ENCODE measurements around the gene KIAA0513.

KIAA0513 gene

GRCh38 chr16:85005285-85006069, 22.1 kb upstream of the KIAA0513 start:
- no peak for FAIRE-seq

- FAIRE-seq = no peak
Observed at GRCh38 chr16:85006639-85007038, 21.0 kb upstream of the KIAA0513 start.

- FAIRE-seq = no peak
Observed at GRCh38 chr16:85007496-85008214, 19.9 kb upstream of the KIAA0513 start.

DNA sequence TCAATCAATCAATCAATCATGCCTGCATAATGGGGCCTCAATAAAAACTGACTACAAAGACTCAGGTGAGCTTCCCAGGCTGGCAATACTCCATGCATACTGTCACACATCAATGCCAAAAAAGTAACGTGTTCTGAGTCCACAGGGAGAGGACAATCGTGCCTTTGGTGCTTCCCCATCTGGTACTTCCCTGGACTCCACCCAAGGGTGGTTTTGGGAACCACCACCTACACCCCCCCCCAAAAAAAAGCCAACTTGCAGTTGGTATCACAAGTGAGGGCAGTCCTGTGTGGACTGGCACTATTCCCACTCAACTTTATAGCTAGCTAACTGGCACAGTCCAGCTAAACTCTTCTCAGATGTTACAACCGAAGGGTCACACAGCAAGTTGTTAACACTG, 19.3 kb upstream of the KIAA0513 start:
- no peak for FAIRE-seq

DNA sequence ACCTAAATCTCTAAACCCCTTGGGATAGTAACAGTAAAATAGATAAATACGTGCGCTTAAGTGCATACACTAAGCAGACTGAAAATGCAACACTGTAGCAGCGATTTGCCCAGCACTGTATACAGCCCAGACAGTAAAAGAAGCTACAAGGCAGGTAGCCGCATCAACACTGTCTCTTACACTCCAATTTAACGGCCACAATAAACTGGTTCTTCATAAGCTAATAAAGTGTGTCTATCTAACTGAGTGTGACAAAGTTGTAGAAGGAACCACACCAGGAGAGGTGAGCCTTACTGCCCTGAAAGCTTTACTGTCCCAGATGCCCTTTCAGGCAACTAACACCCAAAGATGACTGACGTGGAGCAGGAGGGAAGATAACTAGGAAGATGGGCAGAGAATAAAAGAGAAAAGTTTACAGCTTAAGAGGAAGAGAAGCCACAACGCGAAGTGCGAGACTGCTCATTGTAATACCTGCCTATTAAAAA, 17.1 kb upstream of the KIAA0513 start:
- no peak for FAIRE-seq

DNA sequence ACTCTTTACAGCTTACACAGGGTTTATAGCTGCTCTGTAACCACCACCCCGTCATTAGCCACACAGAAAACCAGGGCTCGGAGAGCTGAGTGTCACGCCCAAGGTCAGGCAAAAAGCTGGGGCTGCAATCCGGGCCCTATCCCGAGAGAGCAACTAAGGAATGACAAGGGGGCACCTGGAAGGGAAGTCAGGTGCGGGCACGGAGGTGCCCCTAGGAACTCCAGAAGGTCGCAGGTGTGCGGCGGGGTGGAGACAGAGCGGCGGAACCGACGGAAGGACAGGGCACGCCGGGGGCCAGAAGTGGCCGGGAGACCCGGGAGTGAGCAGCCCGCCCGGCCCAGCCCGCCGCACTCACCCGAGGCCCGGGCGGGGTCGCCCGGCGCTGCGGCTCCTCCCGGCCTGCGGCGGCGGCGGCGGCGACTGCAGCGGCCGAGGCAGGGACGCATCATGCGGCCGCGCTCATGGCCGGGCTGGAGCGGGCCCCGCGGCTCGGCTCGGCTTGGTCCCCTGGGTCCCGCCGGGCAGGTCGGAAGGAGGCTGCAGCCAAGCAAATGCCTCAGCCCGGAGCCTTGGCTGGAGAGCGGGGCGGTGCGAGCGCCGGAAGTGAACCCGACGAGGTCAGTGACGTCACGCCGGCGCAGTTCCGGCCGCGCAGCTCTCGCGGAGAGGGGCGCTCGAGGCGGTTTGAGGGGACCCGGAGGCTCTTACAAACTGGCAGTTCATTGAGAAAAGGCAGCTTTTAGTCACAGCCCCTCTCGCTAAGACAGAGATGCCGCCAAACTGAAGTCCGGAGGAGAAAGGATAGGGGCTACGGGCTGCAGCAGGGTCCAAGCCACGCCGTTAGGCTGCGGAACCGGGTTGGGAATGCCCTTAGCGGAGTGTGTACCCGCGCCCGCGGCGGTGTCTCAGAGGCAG, 16.4 kb upstream of the KIAA0513 start, which contains the start of gene ZDHHC7:
ZDHHC7 (minus strand) TSS at position 605 of the 915 bp plus-strand sequence. CDS start 20,917 bp downstream, outside the sequence.
- FAIRE-seq = no peak

DNA sequence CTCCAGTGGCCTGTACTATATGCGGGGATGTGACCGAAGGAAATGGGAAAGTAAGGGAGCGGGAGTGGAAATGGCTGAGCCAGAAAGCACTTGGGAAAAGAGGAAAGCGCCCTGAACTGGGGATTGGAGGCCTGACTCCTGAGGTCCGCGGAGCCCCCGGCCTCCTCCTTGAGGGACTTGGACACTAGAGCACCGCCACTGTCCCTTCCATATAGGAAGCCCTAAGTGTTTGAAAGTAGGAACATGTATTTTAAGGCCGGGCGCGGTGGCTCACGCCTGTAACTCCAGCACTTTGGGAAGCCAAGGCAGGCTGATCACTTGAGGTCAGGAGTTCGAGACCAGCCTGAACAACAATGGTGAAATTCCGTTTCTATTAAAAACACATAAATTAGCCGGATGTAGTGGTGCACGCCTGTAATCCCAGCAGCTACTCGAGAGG, 15.7 kb upstream of the KIAA0513 start:
- FAIRE-seq = no peak

- FAIRE-seq = no peak
Observed at GRCh38 chr16:85014311-85014710, 13.3 kb upstream of the KIAA0513 start.

- no peak for FAIRE-seq
Observed at GRCh38 chr16:85015481-85016187, 12.0 kb upstream of the KIAA0513 start.

GRCh38 chr16:85017151-85017550, 10.4 kb upstream of the KIAA0513 start:
- FAIRE-seq = no peak

- FAIRE-seq = no peak
Observed at GRCh38 chr16:85017633-85018032, 10.0 kb upstream of the KIAA0513 start.

DNA sequence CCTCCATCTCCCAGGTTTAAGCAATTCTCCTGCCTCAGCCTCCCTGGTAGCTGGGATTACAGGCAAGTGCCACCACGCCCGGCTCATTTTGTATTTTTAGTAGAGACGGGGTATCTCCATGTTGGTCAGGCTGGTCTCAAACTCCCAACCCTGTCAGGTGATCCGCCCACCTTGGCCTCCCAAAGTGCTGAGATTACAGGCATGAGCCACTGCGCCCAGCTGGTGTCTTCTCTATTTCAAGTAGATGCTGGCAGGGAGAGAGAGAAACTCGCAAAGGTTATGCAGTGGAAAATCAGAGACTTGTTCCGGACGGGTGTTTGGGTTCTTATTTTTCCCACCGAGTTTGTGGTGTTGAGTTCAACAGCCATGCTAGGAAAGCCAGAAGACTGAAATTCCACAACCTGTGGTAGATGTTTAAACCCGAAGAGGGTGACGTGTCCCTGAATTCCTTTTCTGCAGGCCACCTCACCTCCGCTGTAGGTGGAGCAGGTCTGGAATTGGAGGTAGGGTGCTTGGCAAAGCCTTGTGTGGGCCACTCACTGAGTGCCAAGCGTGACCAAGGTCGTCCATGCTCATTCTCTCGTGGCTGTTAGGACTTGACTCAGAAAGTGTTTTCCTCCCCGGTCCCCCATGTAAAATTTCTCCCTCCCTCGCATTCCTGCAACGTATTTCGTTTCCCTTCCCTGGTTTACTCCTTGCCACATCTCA, 8.9 kb upstream of the KIAA0513 start:
- no peak for FAIRE-seq

DNA sequence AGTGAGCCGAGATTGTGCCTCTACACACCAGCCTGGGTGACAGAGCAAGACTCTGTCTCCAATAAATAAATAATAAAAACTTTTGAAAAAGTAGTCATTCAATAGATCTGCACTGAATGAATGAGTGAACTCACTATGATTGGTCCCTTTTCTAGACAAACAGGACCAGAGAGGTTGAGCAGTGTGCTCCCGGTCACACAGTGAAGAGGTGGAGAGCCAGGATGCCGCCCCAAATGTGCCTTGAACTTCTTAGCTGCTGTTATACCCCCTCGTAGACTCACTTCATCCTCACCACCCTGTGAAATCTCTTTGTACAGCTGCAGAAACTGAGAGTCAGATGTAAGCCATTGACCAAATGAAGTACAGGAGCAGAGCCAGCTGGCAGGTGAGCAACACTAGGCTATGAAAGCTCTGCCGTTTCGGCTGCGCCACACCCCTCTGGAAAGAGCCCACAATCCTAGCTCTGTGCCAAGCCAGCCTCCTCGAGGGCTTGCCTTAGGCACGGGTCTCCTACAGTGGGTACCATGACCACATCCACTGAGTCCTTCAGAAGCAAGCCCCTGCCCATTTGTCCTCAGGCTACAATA, 7.8 kb upstream of the KIAA0513 start:
- no peak for FAIRE-seq

DNA sequence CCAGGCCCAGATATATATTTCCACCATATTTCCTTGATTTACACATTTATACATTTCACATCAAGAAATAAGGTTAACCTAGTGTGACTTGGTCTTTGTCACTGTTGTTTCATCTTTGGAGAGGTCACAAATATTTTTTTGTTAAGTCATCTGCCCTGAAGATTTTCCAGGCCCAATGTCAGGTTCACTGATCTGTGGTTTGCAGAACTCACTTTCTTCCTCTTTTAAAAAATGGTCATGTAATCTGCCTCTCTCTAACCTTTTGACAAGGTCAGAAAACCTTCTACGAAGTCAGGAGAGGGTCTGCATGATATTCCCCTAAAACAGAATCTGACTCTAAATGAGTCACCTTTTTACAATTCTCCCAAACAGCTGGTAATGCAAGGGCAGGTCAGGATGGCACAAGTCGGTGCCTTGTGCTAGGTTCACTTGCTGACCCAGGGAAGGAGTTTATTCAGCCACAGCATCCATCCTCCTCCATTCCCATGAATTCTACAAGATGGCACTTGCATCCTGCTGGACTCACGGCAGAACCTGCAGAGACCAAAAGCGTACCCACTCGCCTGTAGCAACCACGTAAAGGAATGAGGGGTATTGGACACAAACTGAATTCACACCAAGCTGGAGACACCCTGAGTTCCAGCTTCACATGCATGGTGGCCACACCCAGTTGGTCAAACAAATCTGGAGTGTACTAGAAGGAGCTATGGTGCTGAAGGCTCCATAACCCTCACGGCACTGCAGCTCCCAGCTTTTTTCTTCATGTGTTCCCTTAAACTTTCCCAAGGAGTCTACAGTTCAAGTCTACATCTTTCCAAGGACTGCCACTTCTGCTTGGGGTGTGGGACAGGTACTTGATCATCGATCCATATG, 1.6 kb upstream of the KIAA0513 start:
- FAIRE-seq = no peak

DNA sequence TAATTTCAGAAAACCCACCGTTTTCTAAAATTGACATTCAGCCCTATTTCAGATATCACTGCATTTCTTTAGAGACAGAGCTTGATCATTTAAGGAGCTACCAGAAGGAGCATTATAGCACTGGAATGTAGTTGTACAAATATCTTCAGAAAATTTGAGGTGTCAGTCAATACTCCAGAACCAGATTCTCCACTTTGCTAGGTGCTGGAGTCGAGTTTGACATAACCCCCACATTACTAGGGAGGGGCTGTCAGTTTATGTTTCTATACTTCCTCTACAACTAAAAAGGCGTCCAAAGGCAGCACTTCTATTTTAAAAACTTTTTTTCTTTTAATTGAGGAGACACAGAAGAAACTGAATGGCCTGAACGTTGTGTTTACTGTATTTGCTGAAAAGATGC, 892 bp upstream of the KIAA0513 start:
- no peak for FAIRE-seq

DNA sequence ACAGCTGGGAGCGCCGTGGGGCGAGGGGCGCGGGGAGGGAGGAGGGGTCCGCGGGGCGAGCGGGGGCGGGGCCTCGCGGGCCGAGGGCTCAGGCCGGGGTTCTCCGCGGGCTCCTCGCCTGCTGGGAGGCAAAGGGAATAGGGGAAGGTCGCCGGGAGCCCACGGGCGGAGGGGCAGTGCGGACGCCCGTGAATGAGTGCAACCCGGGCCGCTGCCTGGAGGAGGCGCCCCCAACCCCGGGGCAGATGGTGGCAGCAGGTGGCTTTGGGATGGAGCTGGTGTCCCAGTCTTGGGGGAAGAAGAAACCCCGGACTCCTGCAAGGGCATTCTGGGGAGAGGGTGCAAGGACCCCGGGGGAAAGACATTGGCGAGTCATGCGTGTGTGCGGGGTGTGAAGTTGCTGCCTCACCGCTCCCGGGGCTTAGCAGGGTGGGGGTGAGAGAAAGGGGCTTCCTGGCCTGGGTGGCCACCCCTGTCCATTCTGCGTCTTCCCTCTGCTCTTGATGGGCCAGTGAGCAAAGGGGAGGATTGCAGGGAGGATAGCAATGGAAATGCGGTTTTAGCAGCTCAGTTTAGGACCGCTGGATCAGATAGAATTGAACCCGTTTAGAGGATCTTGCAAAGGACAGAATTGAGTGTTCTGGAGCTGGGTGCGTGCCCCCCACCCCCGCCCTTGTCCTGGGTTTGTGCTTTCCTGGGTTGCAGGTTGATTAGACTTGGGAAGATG, 526 bp downstream of the KIAA0513 start:
- FAIRE-seq = no peak

- FAIRE-seq = no peak
Observed at GRCh38 chr16:85028685-85029407, 1.3 kb downstream of the KIAA0513 start.

GRCh38 chr16:85029408-85029784, 1.8 kb downstream of the KIAA0513 start:
- no peak for FAIRE-seq

DNA sequence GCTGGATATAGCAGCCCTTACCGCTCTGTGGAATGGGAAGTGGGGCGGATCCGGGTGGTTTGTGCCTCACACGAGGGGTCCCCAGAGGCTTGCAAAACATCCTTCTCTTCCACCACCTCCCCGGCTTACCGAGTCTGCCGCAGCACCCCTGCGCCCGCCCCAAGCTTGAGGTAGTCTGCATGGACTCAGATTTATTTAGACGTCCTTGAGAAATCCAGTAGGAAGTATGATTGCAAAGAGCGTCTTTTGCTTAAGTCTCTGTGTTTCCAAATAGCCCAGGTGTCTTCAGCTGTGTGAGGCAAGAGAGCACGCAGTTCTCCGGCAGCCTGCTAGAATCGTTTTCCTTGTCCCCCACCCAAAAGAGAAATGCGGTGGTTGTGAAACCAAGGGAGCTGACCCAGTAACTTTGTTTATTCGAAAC, 2.4 kb downstream of the KIAA0513 start:
- FAIRE-seq = no peak
